ENCODE measurements around the gene MARCHF4. TPM values are rescaled to one million over a fixed set of nuclear protein-coding genes. Genes with fewer than 3 reads are reported as not detected.
"Not testable (repeated sequence)": the region's sequence is repeated elsewhere in the genome, so short reads cannot be mapped to it uniquely, and the experiment has no call there.

The MARCHF4 gene
- total RNA-seq, 2 donors from 2014 or later, result not detected

GRCh38 chr2:216384409-216384808 lies 12.1 kb upstream of the MARCHF4 start:
- not testable (repeated sequence) for H3K36me3 Mint-ChIP-seq (ENCODE audit: low read depth); H3K27ac Mint-ChIP-seq; ATAC-seq; H3K4me1 Mint-ChIP-seq; H3K4me3 Mint-ChIP-seq; H3K27me3 Mint-ChIP-seq; H3K9me3 ChIP-seq (ENCODE audit: control insufficient read depth, low read length, poor library complexity, severe bottlenecking); DNase-seq

GRCh38 chr2:216379977-216380376 lies 7.7 kb upstream of the MARCHF4 start:
- peaks cover 6% of the 10 kb centered on the region for H3K9me3 ChIP-seq (ENCODE audit: control insufficient read depth, low read length, poor library complexity, severe bottlenecking)
- Mint-ChIP-seq H3K27ac (no peak overlapping the region), H3K36me3 (ENCODE audit: low read depth) (no peaks in the 10 kb centered on the region), H3K27me3 (peaks cover 5% of the 10 kb centered on the region), H3K4me3 (no peak overlapping the region), H3K4me1 (no peaks in the 10 kb centered on the region)
- ATAC-seq (no peak), DNase-seq (no peak)

GRCh38 chr2:216375286-216375685 lies 3.0 kb upstream of the MARCHF4 start:
- peaks cover 4% of the 10 kb centered on the region for H3K36me3 Mint-ChIP-seq (ENCODE audit: low read depth)
- peaks cover 39% of the 10 kb centered on the region for H3K27me3 Mint-ChIP-seq
- DNase-seq (no peak), ATAC-seq (no peak)
- no peak overlapping the region for H3K4me3 Mint-ChIP-seq
- H3K9me3 ChIP-seq (ENCODE audit: control insufficient read depth, low read length, poor library complexity, severe bottlenecking), result peaks cover 2% of the 10 kb centered on the region
- H3K4me1 Mint-ChIP-seq, result peaks cover 11% of the 10 kb centered on the region
- H3K27ac Mint-ChIP-seq, result no peak overlapping the region

GRCh38 chr2:216373896-216374295 lies 1.6 kb upstream of the MARCHF4 start:
- Mint-ChIP-seq H3K27ac (no peak overlapping the region), H3K4me1 (peaks cover 11% of the 10 kb centered on the region), H3K4me3 (no peak overlapping the region), H3K27me3 (peaks cover 47% of the 10 kb centered on the region), H3K36me3 (ENCODE audit: low read depth) (peaks cover 4% of the 10 kb centered on the region)
- DNase-seq, result no peak
- peaks cover 2% of the 10 kb centered on the region for H3K9me3 ChIP-seq (ENCODE audit: control insufficient read depth, low read length, poor library complexity, severe bottlenecking)
- no peak for ATAC-seq

- H3K27me3 Mint-ChIP-seq, result peaks cover 56% of the 10 kb centered on the region
- peaks cover 2% of the 10 kb centered on the region for H3K9me3 ChIP-seq (ENCODE audit: control insufficient read depth, low read length, poor library complexity, severe bottlenecking)
- peaks cover 11% of the 10 kb centered on the region for H3K4me1 Mint-ChIP-seq
- peaks cover 4% of the 10 kb centered on the region for H3K36me3 Mint-ChIP-seq (ENCODE audit: low read depth)
- H3K4me3 Mint-ChIP-seq, result peak overlapping the region; percentile 84
- ATAC-seq (no peak), DNase-seq (no peak)
- no peak overlapping the region for H3K27ac Mint-ChIP-seq
Observed at GRCh38 chr2:216372761-216373291, 543 bp upstream of the MARCHF4 start.

- Mint-ChIP-seq H3K36me3 (ENCODE audit: low read depth) (peaks cover 6% of the 10 kb centered on the region), H3K27ac (no peak overlapping the region), H3K4me1 (peaks cover 11% of the 10 kb centered on the region), H3K27me3 (peaks cover 72% of the 10 kb centered on the region), H3K4me3 (peak overlapping the region; percentile 71)
- H3K9me3 ChIP-seq (ENCODE audit: control insufficient read depth, low read length, poor library complexity, severe bottlenecking), result no peaks in the 10 kb centered on the region
- DNase-seq, result no peak
- ATAC-seq, result no peak
Observed at GRCh38 chr2:216370961-216371712, 1.1 kb downstream of the MARCHF4 start.

GRCh38 chr2:216369821-216370220 lies 2.5 kb downstream of the MARCHF4 start:
- H3K27ac Mint-ChIP-seq, result no peak overlapping the region
- peaks cover 73% of the 10 kb centered on the region for H3K27me3 Mint-ChIP-seq
- peaks cover 11% of the 10 kb centered on the region for H3K4me1 Mint-ChIP-seq
- ATAC-seq (no peak), DNase-seq (no peak)
- H3K9me3 ChIP-seq (ENCODE audit: control insufficient read depth, low read length, poor library complexity, severe bottlenecking), result no peaks in the 10 kb centered on the region
- H3K36me3 Mint-ChIP-seq (ENCODE audit: low read depth), result peaks cover 6% of the 10 kb centered on the region
- H3K4me3 Mint-ChIP-seq, result no peak overlapping the region

- Mint-ChIP-seq H3K36me3 (ENCODE audit: low read depth) (peaks cover 6% of the 10 kb centered on the region), H3K4me3 (no peak overlapping the region), H3K27me3 (peaks cover 65% of the 10 kb centered on the region), H3K27ac (no peak overlapping the region), H3K4me1 (peaks cover 7% of the 10 kb centered on the region)
- DNase-seq (no peak), ATAC-seq (no peak)
- H3K9me3 ChIP-seq (ENCODE audit: control insufficient read depth, low read length, poor library complexity, severe bottlenecking), result no peaks in the 10 kb centered on the region
Observed at GRCh38 chr2:216366777-216367471, 5.4 kb downstream of the MARCHF4 start.

- H3K4me3 Mint-ChIP-seq, result no peak overlapping the region
Observed at GRCh38 chr2:216365518-216365917, 6.8 kb downstream of the MARCHF4 start.

GRCh38 chr2:216363221-216363620 lies 9.1 kb downstream of the MARCHF4 start:
- no peaks in the 10 kb centered on the region for H3K4me1 Mint-ChIP-seq
- no peak overlapping the region for H3K27ac Mint-ChIP-seq
- no peak for DNase-seq
- no peak overlapping the region for H3K4me3 Mint-ChIP-seq
- peaks cover 50% of the 10 kb centered on the region for H3K27me3 Mint-ChIP-seq
- no peaks in the 10 kb centered on the region for H3K9me3 ChIP-seq (ENCODE audit: control insufficient read depth, low read length, poor library complexity, severe bottlenecking)
- ATAC-seq, result no peak
- peaks cover 3% of the 10 kb centered on the region for H3K36me3 Mint-ChIP-seq (ENCODE audit: low read depth)

More at GRCh38 chr2:216365518-216365917, 6.8 kb downstream of the MARCHF4 start:
- Mint-ChIP-seq H3K27me3 (peaks cover 58% of the 10 kb centered on the region), H3K4me1 (peaks cover under 1% of the 10 kb centered on the region), H3K27ac (no peak overlapping the region), H3K36me3 (ENCODE audit: low read depth) (peaks cover 3% of the 10 kb centered on the region)
- ATAC-seq (no peak), DNase-seq (no peak)
- H3K9me3 ChIP-seq (ENCODE audit: control insufficient read depth, low read length, poor library complexity, severe bottlenecking), result no peaks in the 10 kb centered on the region

GRCh38 chr2:216362730-216363129 lies 9.6 kb downstream of the MARCHF4 start:
- H3K9me3 ChIP-seq (ENCODE audit: control insufficient read depth, low read length, poor library complexity, severe bottlenecking), result no peaks in the 10 kb centered on the region
- Mint-ChIP-seq H3K4me1 (no peaks in the 10 kb centered on the region), H3K36me3 (ENCODE audit: low read depth) (peaks cover 3% of the 10 kb centered on the region), H3K4me3 (no peak overlapping the region), H3K27ac (no peak overlapping the region), H3K27me3 (peaks cover 45% of the 10 kb centered on the region)
- no peak for ATAC-seq
- no peak for DNase-seq

GRCh38 chr2:216355711-216356110 lies 16.6 kb downstream of the MARCHF4 start:
- Mint-ChIP-seq H3K4me1 (peaks cover 32% of the 10 kb centered on the region), H3K27me3 (peaks cover 7% of the 10 kb centered on the region), H3K27ac (no peak overlapping the region), H3K36me3 (ENCODE audit: low read depth) (no peaks in the 10 kb centered on the region), H3K4me3 (no peak overlapping the region)
- ATAC-seq (no peak), DNase-seq (no peak)
- H3K9me3 ChIP-seq (ENCODE audit: control insufficient read depth, low read length, poor library complexity, severe bottlenecking), result no peaks in the 10 kb centered on the region

GRCh38 chr2:216354306-216354705 lies 18.0 kb downstream of the MARCHF4 start:
- DNase-seq (no peak), ATAC-seq (no peak)
- Mint-ChIP-seq H3K4me3 (peak overlapping the region; percentile 4), H3K27me3 (no peaks in the 10 kb centered on the region), H3K4me1 (peaks cover 45% of the 10 kb centered on the region), H3K36me3 (ENCODE audit: low read depth) (peaks cover 2% of the 10 kb centered on the region), H3K27ac (peak overlapping the region; percentile 90)
- no peaks in the 10 kb centered on the region for H3K9me3 ChIP-seq (ENCODE audit: control insufficient read depth, low read length, poor library complexity, severe bottlenecking)
